Measurements from ENCODE around the gene MYO15B.
A peak's percentile ranks its signal among the peaks of the same experiment; 100 is the strongest.

DNA sequence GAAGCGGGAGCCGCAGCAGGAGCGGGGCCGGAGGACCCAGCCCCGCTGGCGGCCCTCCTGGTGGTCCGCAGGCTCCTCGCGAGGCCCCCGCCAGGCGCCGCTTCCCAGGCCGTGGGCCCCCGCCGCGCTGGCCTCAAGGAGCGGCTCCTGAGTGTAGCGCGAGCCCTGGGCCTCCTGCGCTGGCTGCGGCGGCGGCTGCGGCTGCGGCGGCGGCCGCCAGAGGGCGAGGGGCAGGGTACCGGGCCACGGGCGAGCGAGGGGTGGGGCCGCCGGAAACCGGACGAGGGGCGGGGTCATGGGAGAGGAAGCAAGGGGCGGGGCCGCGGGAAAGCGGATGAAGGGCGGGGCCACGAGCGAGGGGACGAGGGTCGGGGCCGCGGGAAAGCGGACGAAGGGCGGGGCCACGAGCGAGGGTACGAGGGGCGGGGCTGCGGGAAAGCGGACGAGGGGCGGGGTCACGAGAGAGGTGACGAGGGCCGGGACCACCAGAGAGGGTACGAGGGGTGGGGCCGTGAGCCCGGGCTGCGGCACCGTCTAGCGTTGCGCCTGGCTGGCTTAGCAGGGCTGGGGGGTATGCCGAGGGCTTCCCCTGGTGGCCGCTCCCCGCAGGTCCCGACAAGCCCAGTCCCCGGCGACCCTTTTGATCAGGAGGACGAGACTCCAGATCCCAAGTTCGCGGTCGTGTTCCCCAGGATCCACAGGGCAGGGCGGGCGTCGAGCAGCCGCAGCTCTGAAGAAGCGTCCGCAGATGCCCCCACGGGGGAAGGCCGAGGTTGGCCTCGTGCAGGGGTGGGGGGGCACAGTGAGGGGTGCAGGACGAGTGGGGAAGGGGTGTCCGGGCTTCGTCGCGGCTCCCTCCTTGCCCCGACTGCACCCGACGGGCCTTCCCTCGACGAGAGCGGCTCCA, 1.7 kb downstream of the MYO15B start:
- TF ChIP-seq SUZ12 (IDR thresholded peaks at IDR 0.05; ENCODE audit: low read depth, low read length) (no peak), ATF4 (CRISPR knock-in tag; IDR thresholded peaks at IDR 0.05) (no peak), SAP130 (CRISPR knock-in tag; IDR thresholded peaks at IDR 0.05; ENCODE audit: low read depth) (peak; percentile 64), USF2 (IDR thresholded peaks at IDR 0.05; ENCODE audit: low read depth, low read length) (no peak), USF2 (CRISPR knock-in tag; IDR thresholded peaks at IDR 0.05; ENCODE audit: borderline replicate concordance) (no peak), CHCHD3 (CRISPR knock-in tag; IDR thresholded peaks at IDR 0.05) (no peak)

All from HepG2 (cell line).